ENCODE results near the gene SARDH. TPM values are rescaled to one million over a fixed set of nuclear protein-coding genes. Genes with fewer than 3 reads are reported as not detected.

Gene SARDH
- total RNA-seq, 1 experiment from 2014 or later, result 5.3 TPM

DNA sequence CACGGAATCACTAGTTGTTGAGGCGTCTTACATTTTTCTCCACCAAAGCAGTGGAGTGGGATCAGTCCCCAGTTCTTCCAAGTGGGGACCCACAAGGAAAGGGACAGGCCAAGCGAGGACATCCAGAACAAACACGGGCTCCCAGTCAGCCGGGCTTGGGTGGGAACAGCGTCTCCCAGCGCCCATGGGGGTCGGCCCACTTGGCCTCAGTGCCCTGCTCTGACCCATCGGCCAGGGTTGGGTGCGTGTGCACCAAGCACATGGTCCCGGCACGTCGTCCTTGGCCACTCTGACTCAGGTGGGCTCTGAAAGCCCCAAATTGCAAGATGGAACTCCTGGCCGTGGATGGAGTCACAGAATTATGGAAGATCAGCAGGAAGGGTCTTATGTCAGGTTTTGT is 64.1 kb downstream of the SARDH start:
- H3K27me3 ChIP-seq (ENCODE audit: insufficient read depth, low read length), result no peaks in the 10 kb centered on the region
- no peak overlapping the region for H2BK20ac ChIP-seq (ENCODE audit: low read depth, low read length, poor library complexity, severe bottlenecking)
- H3K27ac Mint-ChIP-seq, result no peak overlapping the region; a peak in 1 of 7 replicates
- H3K9me3 Mint-ChIP-seq, result peaks cover 2 to 8% of the 10 kb centered on the region in 2 experiments; a peak in 3 of 5 replicates
- no peak overlapping the region for H3T11ph ChIP-seq (ENCODE audit: low read length)
- no peak overlapping the region for H3K4me2 ChIP-seq (ENCODE audit: insufficient read depth, insufficient read length, low read length)
- TF ChIP-seq, protein P1, sequence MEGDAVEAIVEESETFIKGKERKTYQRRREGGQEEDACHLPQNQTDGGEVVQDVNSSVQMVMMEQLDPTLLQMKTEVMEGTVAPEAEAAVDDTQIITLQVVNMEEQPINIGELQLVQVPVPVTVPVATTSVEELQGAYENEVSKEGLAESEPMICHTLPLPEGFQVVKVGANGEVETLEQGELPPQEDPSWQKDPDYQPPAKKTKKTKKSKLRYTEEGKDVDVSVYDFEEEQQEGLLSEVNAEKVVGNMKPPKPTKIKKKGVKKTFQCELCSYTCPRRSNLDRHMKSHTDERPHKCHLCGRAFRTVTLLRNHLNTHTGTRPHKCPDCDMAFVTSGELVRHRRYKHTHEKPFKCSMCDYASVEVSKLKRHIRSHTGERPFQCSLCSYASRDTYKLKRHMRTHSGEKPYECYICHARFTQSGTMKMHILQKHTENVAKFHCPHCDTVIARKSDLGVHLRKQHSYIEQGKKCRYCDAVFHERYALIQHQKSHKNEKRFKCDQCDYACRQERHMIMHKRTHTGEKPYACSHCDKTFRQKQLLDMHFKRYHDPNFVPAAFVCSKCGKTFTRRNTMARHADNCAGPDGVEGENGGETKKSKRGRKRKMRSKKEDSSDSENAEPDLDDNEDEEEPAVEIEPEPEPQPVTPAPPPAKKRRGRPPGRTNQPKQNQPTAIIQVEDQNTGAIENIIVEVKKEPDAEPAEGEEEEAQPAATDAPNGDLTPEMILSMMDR (conservative IDR thresholded peaks at IDR 0.05), result no peak
- H4K91ac ChIP-seq (ENCODE audit: insufficient read length, low read depth, low read length), result no peak overlapping the region
- H3K23me2 ChIP-seq (ENCODE audit: insufficient read length, low read depth, low read length, poor library complexity, severe bottlenecking), result no peaks in the 10 kb centered on the region
- H3K4me1 ChIP-seq (ENCODE audit: insufficient read depth, low read length), result peaks cover 4% of the 10 kb centered on the region; the same call in 1 of the 2 replicates
- H3K56ac ChIP-seq (ENCODE audit: insufficient read length, low read depth, low read length), result no peak overlapping the region
- no peaks in the 10 kb centered on the region; the same call in none of the 2 replicates for H3K27me3 Mint-ChIP-seq (ENCODE audit: low read depth)
- H3K79me1 ChIP-seq (ENCODE audit: insufficient read depth, low read depth, low read length, poor library complexity, severe bottlenecking), result no peaks in the 10 kb centered on the region
- H3K4ac ChIP-seq (ENCODE audit: low read depth, low read length), result no peak overlapping the region
- H2AK5ac ChIP-seq (ENCODE audit: insufficient read length, low read length), result no peak overlapping the region
- H3K4me1 Mint-ChIP-seq, result peaks cover 20 to 22% of the 10 kb centered on the region in 2 experiments
- H3K79me2 ChIP-seq (ENCODE audit: insufficient read depth, low read length), result no peaks in the 10 kb centered on the region
- H4K8ac ChIP-seq (replicated peaks; ENCODE audit: insufficient read length, low read depth, low read length), result no peak overlapping the region
- no peaks in the 10 kb centered on the region for H3K9me3 ChIP-seq (ENCODE audit: control insufficient read depth, low read depth, low read length)
- H3K4me3 Mint-ChIP-seq, result no peak overlapping the region
- no peak overlapping the region for H2AFZ ChIP-seq (ENCODE audit: low read length)
- WGBS (ENCODE audit: extremely low coverage, insufficient read length, low lambda C conversion rate), result no CpG with 5 or more reads among the region's 14 CpGs
- H3K9ac ChIP-seq (ENCODE audit: extremely low read depth, insufficient read length, low read length), result no peak overlapping the region
- no peak overlapping the region for H2BK12ac ChIP-seq (ENCODE audit: insufficient read length, low read depth, low read length)
- H4K20me1 ChIP-seq (ENCODE audit: control insufficient read depth, insufficient read depth, insufficient read length), result no peaks in the 10 kb centered on the region
- no peak overlapping the region for H2BK15ac ChIP-seq (ENCODE audit: low read depth, low read length)
- peaks cover 3 to 12% (median 3%) of the 10 kb centered on the region in 3 experiments; a peak in 6 of 7 replicates for H3K36me3 Mint-ChIP-seq (ENCODE audit: insufficient read depth in 1 of 3, low read depth in 3 of 3)
- H2BK120ac ChIP-seq (ENCODE audit: low read depth, low read length, poor library complexity, severe bottlenecking), result no peak overlapping the region
- H3K18ac ChIP-seq (ENCODE audit: insufficient read length, low read depth, low read length), result no peak overlapping the region
- H3K23ac ChIP-seq (ENCODE audit: insufficient read length, low read depth, low read length), result no peak overlapping the region
- H3K14ac ChIP-seq (ENCODE audit: insufficient read depth, low read length), result no peak overlapping the region
- DNase-seq, result no peak
- H3K27ac ChIP-seq (ENCODE audit: insufficient read length, low read depth, low read length), result no peak overlapping the region
- no peak overlapping the region for H4K5ac ChIP-seq (ENCODE audit: insufficient read length, low read depth, low read length)
- H2BK5ac ChIP-seq (ENCODE audit: insufficient read length, low read length), result no peak overlapping the region

All from H9 (cell line).